ENCODE results near the gene PERM1.
"Not testable (repeated sequence)": the region's sequence is repeated elsewhere in the genome, so short reads cannot be mapped to it uniquely, and the experiment has no call there.

Gene PERM1

DNA sequence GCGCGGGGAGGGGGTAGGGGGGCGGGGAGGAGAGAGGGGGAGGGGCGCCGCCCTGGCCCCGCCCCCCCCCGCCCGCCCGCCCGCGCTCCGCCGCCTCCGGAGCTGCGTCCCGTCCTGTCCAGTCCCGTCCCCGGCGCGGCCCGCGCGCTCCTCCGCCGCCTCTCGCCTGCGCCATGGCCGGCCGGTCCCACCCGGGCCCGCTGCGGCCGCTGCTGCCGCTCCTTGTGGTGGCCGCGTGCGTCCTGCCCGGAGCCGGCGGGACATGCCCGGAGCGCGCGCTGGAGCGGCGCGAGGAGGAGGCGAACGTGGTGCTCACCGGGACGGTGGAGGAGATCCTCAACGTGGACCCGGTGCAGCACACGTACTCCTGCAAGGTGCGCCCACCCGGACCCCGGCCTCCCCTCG is 38.1 kb upstream of the PERM1 start, which contains the start of gene AGRN:
TSS of gene AGRN (plus strand) at position 121 of the 405 bp plus-strand sequence. CDS start at position 174, 53 bp downstream.
- no peak for DNase-seq (ENCODE audit: low read depth)
- TF ChIP-seq, protein P1, sequence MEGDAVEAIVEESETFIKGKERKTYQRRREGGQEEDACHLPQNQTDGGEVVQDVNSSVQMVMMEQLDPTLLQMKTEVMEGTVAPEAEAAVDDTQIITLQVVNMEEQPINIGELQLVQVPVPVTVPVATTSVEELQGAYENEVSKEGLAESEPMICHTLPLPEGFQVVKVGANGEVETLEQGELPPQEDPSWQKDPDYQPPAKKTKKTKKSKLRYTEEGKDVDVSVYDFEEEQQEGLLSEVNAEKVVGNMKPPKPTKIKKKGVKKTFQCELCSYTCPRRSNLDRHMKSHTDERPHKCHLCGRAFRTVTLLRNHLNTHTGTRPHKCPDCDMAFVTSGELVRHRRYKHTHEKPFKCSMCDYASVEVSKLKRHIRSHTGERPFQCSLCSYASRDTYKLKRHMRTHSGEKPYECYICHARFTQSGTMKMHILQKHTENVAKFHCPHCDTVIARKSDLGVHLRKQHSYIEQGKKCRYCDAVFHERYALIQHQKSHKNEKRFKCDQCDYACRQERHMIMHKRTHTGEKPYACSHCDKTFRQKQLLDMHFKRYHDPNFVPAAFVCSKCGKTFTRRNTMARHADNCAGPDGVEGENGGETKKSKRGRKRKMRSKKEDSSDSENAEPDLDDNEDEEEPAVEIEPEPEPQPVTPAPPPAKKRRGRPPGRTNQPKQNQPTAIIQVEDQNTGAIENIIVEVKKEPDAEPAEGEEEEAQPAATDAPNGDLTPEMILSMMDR (IDR thresholded peaks at IDR 0.05; ENCODE audit: low read length, missing control alignments), result no peak
- H3K4me3 ChIP-seq (replicated peaks; ENCODE audit: low read depth, low read length), result peak within 1 kb of the TSS; percentile 51

DNA sequence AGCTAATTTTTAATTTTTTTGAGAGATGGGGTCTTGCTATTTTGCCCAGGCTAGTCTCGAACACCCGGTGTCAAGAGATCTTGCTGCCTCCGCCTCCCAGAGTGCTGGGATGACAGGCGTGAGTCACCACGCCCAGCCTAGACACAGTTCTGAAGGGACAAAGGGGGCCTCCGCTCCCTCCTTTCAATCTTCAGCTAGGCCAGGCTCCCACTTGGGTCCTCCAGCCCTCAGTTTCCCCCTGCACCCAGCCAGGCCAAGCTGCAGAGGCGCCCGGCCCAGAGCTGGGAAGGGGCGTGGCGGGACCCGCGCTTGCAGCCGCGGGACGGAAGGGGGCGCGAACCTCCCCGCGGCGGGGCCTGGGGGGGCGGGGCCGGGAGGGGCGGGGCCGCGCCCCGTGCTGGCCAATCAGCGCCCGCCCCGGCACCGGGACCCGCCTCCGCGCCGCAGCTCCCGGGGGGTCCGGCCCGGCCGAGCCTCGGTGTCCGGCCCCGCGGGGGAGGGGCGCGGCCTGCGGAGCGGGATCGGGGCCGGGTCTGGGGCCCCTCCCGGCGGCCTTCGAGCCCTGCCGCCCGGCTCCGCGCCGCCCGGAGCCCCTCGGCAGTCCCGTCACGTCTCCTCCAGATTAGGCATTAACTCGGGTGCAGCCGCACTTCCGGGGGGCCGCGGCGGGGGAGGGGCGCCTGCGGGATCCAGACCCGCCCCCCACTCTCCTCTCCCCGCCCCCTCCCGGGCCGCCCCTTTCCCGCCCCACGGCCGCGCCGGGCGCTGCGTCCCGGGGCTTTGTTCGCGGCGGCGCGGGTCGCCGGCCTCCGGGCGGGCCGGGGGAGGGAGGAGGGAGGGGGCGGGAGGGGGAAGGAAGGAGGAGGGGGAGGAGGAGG is 37.5 kb upstream of the PERM1 start:
- H3K4me3 ChIP-seq (replicated peaks; ENCODE audit: low read depth, low read length), result peak overlapping the region; percentile 49
- DNase-seq (ENCODE audit: low read depth), result peak; percentile 86
- TF ChIP-seq, protein P1 (IDR thresholded peaks at IDR 0.05; ENCODE audit: low read length, missing control alignments), result peak; percentile 14

DNA sequence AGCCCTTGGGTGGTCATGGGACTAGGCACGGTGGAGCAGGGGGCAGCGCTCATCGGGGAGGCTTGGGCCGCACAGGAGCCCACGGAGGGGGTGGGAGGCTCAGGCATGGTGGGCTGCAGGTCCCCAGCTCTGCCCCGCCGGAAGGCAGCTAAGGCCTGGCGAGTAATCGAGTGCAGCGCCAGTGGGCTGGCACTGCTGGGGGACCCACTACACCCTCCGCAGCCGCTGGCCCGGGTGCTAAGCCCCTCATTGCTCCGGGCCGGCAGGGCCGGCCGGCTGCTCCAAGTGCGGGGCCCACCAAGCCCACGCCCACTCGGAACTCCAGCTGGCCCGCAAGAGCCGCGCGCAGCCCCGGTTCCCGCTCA is 36.4 kb upstream of the PERM1 start:
- not testable (repeated sequence) for DNase-seq (ENCODE audit: low read depth); H3K4me3 ChIP-seq (replicated peaks; ENCODE audit: low read depth, low read length)

DNA sequence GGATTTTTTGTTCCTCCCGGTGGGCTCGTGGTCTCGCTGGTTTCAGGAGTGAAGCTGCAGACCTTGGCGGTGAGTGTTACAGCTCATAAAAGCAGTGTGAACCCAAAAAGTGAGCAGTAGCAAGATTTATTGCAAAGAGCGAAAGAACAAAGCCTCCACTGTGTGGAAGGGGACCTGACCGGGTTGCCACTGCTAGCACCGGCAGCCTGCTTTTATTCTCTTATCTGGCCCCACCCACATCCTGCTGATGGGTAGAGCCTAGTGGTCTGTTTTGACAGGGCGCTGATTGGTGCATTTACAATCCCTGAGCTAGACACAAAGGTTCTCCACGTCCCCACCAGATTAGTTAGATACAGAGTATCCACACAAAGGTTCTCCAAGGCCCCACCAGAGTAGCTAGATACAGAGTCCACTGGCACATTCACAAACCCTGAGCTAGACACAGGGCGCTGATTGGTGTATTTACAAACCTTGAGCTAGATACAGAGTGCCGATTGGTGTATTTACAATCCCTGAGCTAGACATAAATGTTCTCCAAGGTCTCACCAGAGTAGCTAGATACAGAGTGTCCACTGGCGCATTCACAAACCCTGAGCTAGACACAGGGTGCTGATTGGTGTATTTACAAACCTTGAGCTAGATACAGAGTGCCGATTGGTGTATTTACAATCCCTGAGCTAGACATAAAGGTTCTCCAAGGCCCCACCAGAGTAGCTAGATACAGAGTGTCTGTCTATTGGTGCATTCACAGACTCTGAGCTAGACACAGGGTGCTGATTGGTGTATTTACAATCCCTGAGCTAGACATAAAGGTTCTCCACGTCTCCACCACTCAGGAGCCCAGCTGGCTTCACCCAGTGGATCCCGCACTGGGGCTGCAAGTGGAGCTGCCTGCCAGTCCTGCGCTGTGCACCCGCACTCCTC is 35.8 kb upstream of the PERM1 start:
- not testable (repeated sequence) for DNase-seq (ENCODE audit: low read depth); H3K4me3 ChIP-seq (replicated peaks; ENCODE audit: low read depth, low read length)

DNA sequence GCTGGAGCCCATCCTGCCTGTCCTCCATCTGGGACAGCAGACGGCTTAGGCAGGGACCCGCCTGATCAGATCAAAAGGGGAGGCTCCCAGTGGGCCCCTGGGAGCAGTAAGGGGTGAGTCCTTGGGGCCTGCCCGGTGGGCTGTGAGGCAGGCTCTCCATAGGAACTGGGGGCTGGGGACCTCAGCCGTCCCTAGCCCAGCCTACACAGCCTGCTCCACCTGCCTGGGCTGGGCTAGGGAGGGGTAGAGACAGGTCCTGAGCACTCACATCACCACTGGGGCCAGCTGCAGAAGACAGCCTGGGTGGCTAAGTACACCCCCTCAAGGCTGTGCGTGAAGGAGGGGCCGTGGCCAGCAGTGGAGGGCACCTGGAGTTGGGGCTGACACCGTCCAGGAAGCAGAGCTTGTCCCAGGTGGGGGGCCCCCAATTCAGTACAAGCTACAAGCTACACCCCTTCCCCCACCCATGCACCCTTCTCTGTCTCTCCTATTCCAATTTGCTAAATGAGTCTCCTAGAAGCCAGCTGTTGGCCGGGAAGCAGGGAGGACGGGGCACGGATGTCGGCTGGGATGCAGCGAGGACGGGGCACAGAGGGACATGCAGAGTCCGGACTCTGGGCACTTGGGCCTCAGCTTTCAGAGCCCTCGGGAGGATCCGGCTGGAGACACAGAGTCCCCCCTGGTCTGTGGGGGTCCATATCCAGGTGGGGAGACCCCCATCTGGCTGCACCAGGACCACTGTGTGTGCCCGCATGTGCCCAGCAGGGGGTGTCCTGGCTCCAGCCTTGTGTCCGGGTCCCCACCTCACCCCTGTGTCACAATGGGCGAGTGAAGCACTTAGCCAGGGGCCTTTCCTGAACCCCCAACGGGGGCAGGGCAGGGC is 33.1 kb upstream of the PERM1 start:
- no peak overlapping the region for H3K4me3 ChIP-seq (replicated peaks; ENCODE audit: low read depth, low read length)
- DNase-seq (ENCODE audit: low read depth), result no peak

DNA sequence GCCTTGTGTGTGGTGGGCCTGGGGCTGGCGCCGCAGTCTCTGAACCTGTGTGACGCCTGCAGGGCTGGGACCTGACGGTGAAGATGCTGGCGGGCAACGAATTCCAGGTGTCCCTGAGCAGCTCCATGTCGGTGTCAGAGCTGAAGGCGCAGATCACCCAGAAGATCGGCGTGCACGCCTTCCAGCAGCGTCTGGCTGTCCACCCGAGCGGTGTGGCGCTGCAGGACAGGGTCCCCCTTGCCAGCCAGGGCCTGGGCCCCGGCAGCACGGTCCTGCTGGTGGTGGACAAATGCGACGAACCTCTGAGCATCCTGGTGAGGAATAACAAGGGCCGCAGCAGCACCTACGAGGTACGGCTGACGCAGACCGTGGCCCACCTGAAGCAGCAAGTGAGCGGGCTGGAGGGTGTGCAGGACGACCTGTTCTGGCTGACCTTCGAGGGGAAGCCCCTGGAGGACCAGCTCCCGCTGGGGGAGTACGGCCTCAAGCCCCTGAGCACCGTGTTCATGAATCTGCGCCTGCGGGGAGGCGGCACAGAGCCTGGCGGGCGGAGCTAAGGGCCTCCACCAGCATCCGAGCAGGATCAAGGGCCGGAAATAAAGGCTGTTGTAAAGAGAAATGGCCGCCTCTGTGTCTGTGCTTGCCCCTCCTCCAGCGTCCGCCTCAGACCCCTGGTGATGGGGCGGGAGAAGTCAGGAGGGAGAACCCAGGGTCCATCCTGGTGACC is 32.2 kb upstream of the PERM1 start:
- TF ChIP-seq, protein P1 (IDR thresholded peaks at IDR 0.05; ENCODE audit: low read length, missing control alignments), result no peak
- DNase-seq (ENCODE audit: low read depth), result no peak
- peak overlapping the region; percentile 68 for H3K4me3 ChIP-seq (replicated peaks; ENCODE audit: low read depth, low read length)

More for the DNA sequence above, 33.1 kb upstream of the PERM1 start:
- TF ChIP-seq, protein P1 (IDR thresholded peaks at IDR 0.05; ENCODE audit: low read length, missing control alignments), result peak; percentile 36

Data from fibroblast of pulmonary artery (primary cell).